GOT3 (cell line): ENCODE data around the gene C11orf58.

Experiments used
- DNase-seq: peaks from one replicate; lab custom pipeline; 2025; ENCODE audit warnings: mixed read lengths; lab: John Stamatoyannopoulos, UW

The C11orf58 gene

GRCh38 chr11:16769386-16769785 lies 30.9 kb downstream of the C11orf58 start:
- DNase-seq = no peak

GRCh38 chr11:16770016-16770415 lies 31.6 kb downstream of the C11orf58 start:
- no peak for DNase-seq

- no peak for DNase-seq
Observed at GRCh38 chr11:16771350-16772140, 33.1 kb downstream of the C11orf58 start.

GRCh38 chr11:16772141-16772512 lies 33.7 kb downstream of the C11orf58 start:
- DNase-seq = no peak

- DNase-seq = no peak
Observed at GRCh38 chr11:16773981-16774935, 35.8 kb downstream of the C11orf58 start.

GRCh38 chr11:16774936-16775613 lies 36.6 kb downstream of the C11orf58 start:
- no peak for DNase-seq

- DNase-seq = no peak
Observed at GRCh38 chr11:16775614-16776283, 37.3 kb downstream of the C11orf58 start.

GRCh38 chr11:16776711-16777612 lies 38.5 kb downstream of the C11orf58 start:
- no peak for DNase-seq

GRCh38 chr11:16777613-16777975 lies 39.1 kb downstream of the C11orf58 start:
- DNase-seq = no peak

GRCh38 chr11:16778286-16778685 lies 39.8 kb downstream of the C11orf58 start:
- DNase-seq = no peak

- no peak for DNase-seq
Observed at GRCh38 chr11:16778876-16779275, 40.4 kb downstream of the C11orf58 start.

- DNase-seq = no peak
Observed at GRCh38 chr11:16779436-16779835, 41.0 kb downstream of the C11orf58 start.

GRCh38 chr11:16780146-16780545 lies 41.7 kb downstream of the C11orf58 start:
- no peak for DNase-seq

GRCh38 chr11:16780698-16781550 lies 42.5 kb downstream of the C11orf58 start:
- no peak for DNase-seq

- no peak for DNase-seq
Observed at GRCh38 chr11:16781936-16782919, 43.8 kb downstream of the C11orf58 start.

- DNase-seq = no peak
Observed at GRCh38 chr11:16783321-16783801, 44.9 kb downstream of the C11orf58 start.

- no peak for DNase-seq
Observed at GRCh38 chr11:16784097-16784496, 45.6 kb downstream of the C11orf58 start.

GRCh38 chr11:16784666-16785065 lies 46.2 kb downstream of the C11orf58 start:
- no peak for DNase-seq
